ENCODE measurements around the gene ADRB1. TPM values are rescaled to one million over a fixed set of nuclear protein-coding genes. Genes with fewer than 3 reads are reported as not detected.
A peak's percentile ranks its signal among the peaks of the same experiment; 100 is the strongest.

The ADRB1 gene
- total RNA-seq, 2 donors from 2014 or later: 0.73 to 1.6 TPM

GRCh38 chr10:114045136-114046086, 1.7 kb downstream of the ADRB1 start:
- DNase-seq (peak in 1 of 2 donors; percentile 55), ATAC-seq (peak; percentile 71)
- intact Hi-C loops (cut with DNase I, micrococcal nuclease): no loop called here

- DNase-seq (no peak), ATAC-seq (no peak)
- intact Hi-C loops (cut with DNase I, micrococcal nuclease): no loop called here
Measured at GRCh38 chr10:114046087-114046458, 2.4 kb downstream of the ADRB1 start.

- intact Hi-C loops (cut with DNase I, micrococcal nuclease): no loop called here
- no peak for ATAC-seq
- DNase-seq: no peak
Measured at GRCh38 chr10:114048472-114048871, 4.8 kb downstream of the ADRB1 start.

- intact Hi-C loops (cut with DNase I, micrococcal nuclease): no loop called here
- no peak for DNase-seq
- no peak for ATAC-seq
Measured at GRCh38 chr10:114051714-114052113, 8.0 kb downstream of the ADRB1 start.

GRCh38 chr10:114052255-114052654, 8.6 kb downstream of the ADRB1 start:
- ATAC-seq (no peak), DNase-seq (no peak)
- intact Hi-C loops (cut with DNase I, micrococcal nuclease): no loop called here

- ATAC-seq: no peak
- DNase-seq: no peak
- intact Hi-C loops (cut with DNase I, micrococcal nuclease): no loop called here
Measured at GRCh38 chr10:114053946-114054345, 10.3 kb downstream of the ADRB1 start.

GRCh38 chr10:114057855-114058254, 14.2 kb downstream of the ADRB1 start:
- intact Hi-C loops (cut with DNase I, micrococcal nuclease): no loop called here
- DNase-seq: no peak
- ATAC-seq: no peak

GRCh38 chr10:114058297-114058696, 14.6 kb downstream of the ADRB1 start:
- intact Hi-C loops (cut with DNase I, micrococcal nuclease): no loop called here
- no peak for DNase-seq
- ATAC-seq: no peak

- intact Hi-C loops (cut with DNase I, micrococcal nuclease): no loop called here
- DNase-seq (no peak), ATAC-seq (no peak)
Measured at GRCh38 chr10:114059561-114059960, 15.9 kb downstream of the ADRB1 start.

GRCh38 chr10:114060456-114060855, 16.8 kb downstream of the ADRB1 start:
- no peak for DNase-seq
- intact Hi-C loops (cut with DNase I, micrococcal nuclease): no loop called here
- no peak for ATAC-seq

GRCh38 chr10:114061148-114061547, 17.5 kb downstream of the ADRB1 start:
- no peak for ATAC-seq
- intact Hi-C loops (cut with DNase I, micrococcal nuclease): no loop called here

GRCh38 chr10:114061789-114062188, 18.1 kb downstream of the ADRB1 start:
- no peak for ATAC-seq
- intact Hi-C loops (cut with DNase I, micrococcal nuclease): no loop called here
- DNase-seq: no peak

More at GRCh38 chr10:114061148-114061547, 17.5 kb downstream of the ADRB1 start:
- DNase-seq: no peak

GRCh38 chr10:114064151-114065048, 20.7 kb downstream of the ADRB1 start:
- intact Hi-C loops (cut with DNase I, micrococcal nuclease): no loop called here
- no peak for ATAC-seq
- DNase-seq: no peak

- ATAC-seq (no peak), DNase-seq (no peak)
- intact Hi-C loops (cut with DNase I, micrococcal nuclease): no loop called here
Measured at GRCh38 chr10:114065049-114065435, 21.4 kb downstream of the ADRB1 start.

GRCh38 chr10:114068054-114068707, 24.5 kb downstream of the ADRB1 start:
- DNase-seq (no peak), ATAC-seq (no peak)
- intact Hi-C loops (cut with DNase I, micrococcal nuclease): no loop called here

- intact Hi-C loops (cut with DNase I, micrococcal nuclease): no loop called here
- DNase-seq: no peak
- ATAC-seq: no peak
Measured at GRCh38 chr10:114070710-114071109, 27.0 kb downstream of the ADRB1 start.

- DNase-seq (no peak), ATAC-seq (no peak)
- intact Hi-C loops (cut with DNase I, micrococcal nuclease): no loop called here
Measured at GRCh38 chr10:114071178-114071577, 27.5 kb downstream of the ADRB1 start.

- ATAC-seq: no peak
- no peak for DNase-seq
- intact Hi-C loops (cut with DNase I, micrococcal nuclease): no loop called here
Measured at GRCh38 chr10:114073395-114074186, 29.9 kb downstream of the ADRB1 start.

- intact Hi-C loops (cut with DNase I, micrococcal nuclease): no loop called here
- ATAC-seq: no peak
- DNase-seq: no peak
Measured at GRCh38 chr10:114075093-114075492, 31.4 kb downstream of the ADRB1 start.

Measured in left colon (tissue), 2 donors.